Keratinocyte (primary cell): ENCODE measurements around the gene TNFRSF19. TPM values are rescaled to one million over a fixed set of nuclear protein-coding genes. Genes with fewer than 3 reads are reported as not detected.

Source experiments
- DNase-seq: peaks from one replicate; pipeline ENCODE4 v3.0.0-alpha.2; 2011; ENCODE audit warnings: low read depth, missing footprints, low spot score
- FAIRE-seq: peaks from 2 replicates; lab custom pipeline; 2011; peaks lifted over from hg19 to GRCh38; lab: Jason Lieb, UNC
- H2AFZ ChIP-seq: 2 replicates; pipeline ENCODE4 v1.6.0; 2012; ENCODE audit warnings: low read length, control low read depth, inconsistent platforms; ENCODE audit not compliant: control insufficient read depth
- H3K27ac ChIP-seq: 2 replicates; pipeline ENCODE4 v1.5.1; 2011; ENCODE audit warnings: low read length; ENCODE audit not compliant: control insufficient read depth, insufficient read depth
- H3K27me3 ChIP-seq: 3 replicates; pipeline ENCODE4 v1.6.0; 2011; ENCODE audit warnings: low read length; ENCODE audit not compliant: control insufficient read depth, insufficient read depth; ENCODE audit errors: extremely low read depth
- H3K36me3 ChIP-seq, 2 experiments: 2 replicates in 1 of 2; 3 replicates in 1 of 2; pipeline ENCODE4 v1.5.1; 2011; ENCODE audit warnings: low read length in 2 of 2, mild to moderate bottlenecking in 1 of 2; ENCODE audit not compliant: control insufficient read depth in 2 of 2, insufficient read depth in 2 of 2; ENCODE audit errors: extremely low read depth in 1 of 2
- H3K4me1 ChIP-seq: 3 replicates; pipeline ENCODE4 v1.5.1; 2011; ENCODE audit warnings: low read length; ENCODE audit not compliant: control insufficient read depth, insufficient read depth; ENCODE audit errors: extremely low read depth
- H3K4me2 ChIP-seq: 3 replicates; pipeline ENCODE4 v1.6.0; 2011; ENCODE audit warnings: low read depth, low read length; ENCODE audit not compliant: control insufficient read depth, insufficient read depth; ENCODE audit errors: extremely low read depth
- H3K4me3 ChIP-seq, 3 experiments: fragments of 200-600 bp in 1 of 3; sonication (generic) in 1 of 3; 2 replicates in 2 of 3; 3 replicates in 1 of 3; pipeline ENCODE4 v1.5.1; 2011 to 2016; ENCODE audit warnings: low read length in 3 of 3, mild to moderate bottlenecking in 3 of 3, control low read depth in 2 of 3, inconsistent platforms in 1 of 3, low read depth in 1 of 3, mixed read lengths in 1 of 3, mixed run types in 1 of 3, moderate library complexity in 1 of 3; ENCODE audit not compliant: control insufficient read depth in 2 of 3, insufficient read depth in 2 of 3; ENCODE audit errors: extremely low read depth in 1 of 3
- H3K79me2 ChIP-seq: 2 replicates; pipeline ENCODE4 v1.6.0; 2012; ENCODE audit warnings: low read length; ENCODE audit not compliant: control insufficient read depth, insufficient read depth
- H3K9ac ChIP-seq: 3 replicates; pipeline ENCODE4 v1.6.0; 2011; ENCODE audit warnings: low read length; ENCODE audit not compliant: control insufficient read depth, insufficient read depth; ENCODE audit errors: extremely low read depth
- H3K9me1 ChIP-seq: 3 replicates; pipeline ENCODE4 v1.6.0; 2011; ENCODE audit warnings: low read length; ENCODE audit not compliant: control insufficient read depth, insufficient read depth; ENCODE audit errors: extremely low read depth
- H3K9me3 ChIP-seq: 2 replicates; pipeline ENCODE4 v1.5.1; 2012; ENCODE audit warnings: low read depth, low read length; ENCODE audit not compliant: control insufficient read depth
- H4K20me1 ChIP-seq: 3 replicates; pipeline ENCODE4 v1.6.0; 2011; ENCODE audit warnings: low read length; ENCODE audit not compliant: control insufficient read depth, insufficient read depth; ENCODE audit errors: extremely low read depth
- EZH2 ChIP-seq: IDR thresholded peaks from one replicate; pipeline ENCODE4 v1.6.1; 2012; ENCODE audit warnings: inconsistent platforms, mild to moderate bottlenecking, low read length, moderate library complexity
- dilution Hi-C: fragments of 300-500 bp; cut with MboI; formaldehyde crosslinking; loops from one replicate; pipeline ENCODE4 v1.7.0; 2020; ENCODE audit warnings: low sequenced_read_pairs; ENCODE audit not compliant: extremely low pct_ligation_motif_present
- polyA plus RNA-seq, 5 experiments: library from polyadenylated mRNA; depleted of rRNA in 3 of 5; stranded (reverse) in 3 of 5; stranded (forward) in 1 of 5; unstranded in 1 of 5; fragments of >200 nt; gene quantifications; 1 replicate in 1 of 5; 2 replicates in 3 of 5; 3 replicates in 1 of 5; pipeline versions ENCODE4 v1.2.1 to v1.2.3, GENCODE V29; 2011 to 2012; ENCODE audit warnings: missing spikeins in 2 of 5, low read depth in 1 of 5, low replicate concordance in 1 of 5
- TF ChIP-seq, protein P1 (sequence below), 3 experiments: IDR thresholded peaks in 1 of 3; conservative IDR thresholded peaks in 1 of 3; optimal IDR thresholded peaks in 1 of 3; 2 replicates in 2 of 3; 3 replicates in 1 of 3; pipeline versions ENCODE3 to v1.5.1; 2011; ENCODE audit warnings: low read length in 3 of 3, mild to moderate bottlenecking in 3 of 3, moderate library complexity in 2 of 3, control low read depth in 1 of 3, inconsistent platforms in 1 of 3; ENCODE audit not compliant: insufficient read depth in 2 of 3; ENCODE audit errors: extremely low read depth in 1 of 3

Gene TNFRSF19
- polyA plus RNA-seq, 1 donor (not counting 4 experiments of a cell fraction or from before 2014, with no cell fraction given) = 1.8 TPM

DNA sequence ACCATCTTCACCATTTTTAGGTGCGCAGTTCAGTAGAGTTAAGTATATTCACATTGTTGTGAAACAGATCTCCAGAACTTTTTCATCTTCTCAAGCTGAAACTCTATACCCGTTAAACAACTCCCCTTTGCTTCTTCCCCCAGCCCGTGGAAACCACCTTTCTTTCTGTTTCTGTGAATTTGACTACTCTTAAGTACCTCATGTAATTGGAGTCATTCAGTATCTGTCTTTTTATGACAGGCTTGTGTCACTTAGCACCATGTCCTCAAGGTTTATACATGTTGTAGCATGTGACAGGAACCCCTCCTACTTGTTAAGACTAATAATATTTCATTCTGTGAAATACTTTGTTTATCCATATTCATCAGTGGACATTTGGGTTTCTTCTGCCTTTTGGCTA is 52.8 kb downstream of the TNFRSF19 start:
- Histone ChIP-seq H3K9me3 (no peaks in the 10 kb centered on the region), H2AFZ (no peak overlapping the region), H3K27me3 (no peaks in the 10 kb centered on the region), H3K9ac (no peak overlapping the region), H3K4me2 (no peak overlapping the region), H3K79me2 (no peaks in the 10 kb centered on the region), H3K36me3 (no peaks in the 10 kb centered on the region), H4K20me1 (no peaks in the 10 kb centered on the region), H3K9me1 (no peaks in the 10 kb centered on the region), H3K4me1 (peaks cover 13% of the 10 kb centered on the region), H3K27ac (no peak overlapping the region), H3K4me3 (no peak overlapping the region)
- dilution Hi-C loops = no loop called here
- no peak for TF ChIP-seq EZH2
- TF ChIP-seq, protein P1, sequence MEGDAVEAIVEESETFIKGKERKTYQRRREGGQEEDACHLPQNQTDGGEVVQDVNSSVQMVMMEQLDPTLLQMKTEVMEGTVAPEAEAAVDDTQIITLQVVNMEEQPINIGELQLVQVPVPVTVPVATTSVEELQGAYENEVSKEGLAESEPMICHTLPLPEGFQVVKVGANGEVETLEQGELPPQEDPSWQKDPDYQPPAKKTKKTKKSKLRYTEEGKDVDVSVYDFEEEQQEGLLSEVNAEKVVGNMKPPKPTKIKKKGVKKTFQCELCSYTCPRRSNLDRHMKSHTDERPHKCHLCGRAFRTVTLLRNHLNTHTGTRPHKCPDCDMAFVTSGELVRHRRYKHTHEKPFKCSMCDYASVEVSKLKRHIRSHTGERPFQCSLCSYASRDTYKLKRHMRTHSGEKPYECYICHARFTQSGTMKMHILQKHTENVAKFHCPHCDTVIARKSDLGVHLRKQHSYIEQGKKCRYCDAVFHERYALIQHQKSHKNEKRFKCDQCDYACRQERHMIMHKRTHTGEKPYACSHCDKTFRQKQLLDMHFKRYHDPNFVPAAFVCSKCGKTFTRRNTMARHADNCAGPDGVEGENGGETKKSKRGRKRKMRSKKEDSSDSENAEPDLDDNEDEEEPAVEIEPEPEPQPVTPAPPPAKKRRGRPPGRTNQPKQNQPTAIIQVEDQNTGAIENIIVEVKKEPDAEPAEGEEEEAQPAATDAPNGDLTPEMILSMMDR (optimal IDR thresholded peaks at IDR 0.05 in 1 of 3, IDR thresholded peaks at IDR 0.05 in 1 of 3, conservative IDR thresholded peaks at IDR 0.05 in 1 of 3; ENCODE audit: extremely low read depth in 1 of 3, insufficient read depth in 2 of 3, low read length in 3 of 3) = no peak
- FAIRE-seq = no peak
- no peak for DNase-seq

DNA sequence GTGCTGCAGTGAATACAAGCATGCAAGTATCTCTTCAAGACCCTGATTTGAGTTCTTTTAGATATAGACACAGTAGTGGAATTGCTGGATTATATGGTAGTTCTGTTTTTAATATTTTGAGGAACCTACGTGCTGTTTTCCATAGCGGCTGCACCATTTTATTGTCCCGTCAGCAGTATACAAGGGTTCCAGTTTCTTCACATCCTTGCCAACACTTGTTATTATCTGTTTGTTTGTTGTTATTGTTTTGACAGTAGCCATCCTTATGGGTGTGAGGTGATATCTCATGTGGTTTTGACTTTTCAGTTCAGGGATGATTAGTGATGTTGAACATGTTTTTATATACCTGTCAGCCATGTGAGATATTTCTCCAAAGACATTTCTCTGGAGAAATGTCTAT is 53.2 kb downstream of the TNFRSF19 start:
- FAIRE-seq (no peak), DNase-seq (no peak)
- TF ChIP-seq, protein P1 (optimal IDR thresholded peaks at IDR 0.05 in 1 of 3, IDR thresholded peaks at IDR 0.05 in 1 of 3, conservative IDR thresholded peaks at IDR 0.05 in 1 of 3; ENCODE audit: extremely low read depth in 1 of 3, insufficient read depth in 2 of 3, low read length in 3 of 3) = no peak
- no peak for TF ChIP-seq EZH2
- no peak overlapping the region for H2AFZ ChIP-seq
- peaks cover 9% of the 10 kb centered on the region for H3K4me1 ChIP-seq
- H3K4me2 ChIP-seq = no peak overlapping the region
- no peaks in the 10 kb centered on the region for H3K9me3 ChIP-seq
- no peaks in the 10 kb centered on the region for H3K9me1 ChIP-seq
- dilution Hi-C loops = no loop called here
- H3K36me3 ChIP-seq = no peaks in the 10 kb centered on the region
- H3K9ac ChIP-seq = no peak overlapping the region
- H3K79me2 ChIP-seq = no peaks in the 10 kb centered on the region
- H3K27me3 ChIP-seq = no peaks in the 10 kb centered on the region
- H3K4me3 ChIP-seq = no peak overlapping the region
- H4K20me1 ChIP-seq = no peaks in the 10 kb centered on the region
- H3K27ac ChIP-seq = no peak overlapping the region
